K562 (cell line): ENCODE data around the gene NINJ2. TPM values are rescaled to one million over a fixed set of nuclear protein-coding genes. Genes with fewer than 3 reads are reported as not detected.
A peak's percentile ranks its signal among the peaks of the same experiment; 100 is the strongest.

Source experiments
- ATAC-seq: fragments of 200-7000 bp; cut with Tn5 transposase; 3 replicates; pipeline ENCODE4 v1.9.1; 2020; ENCODE audit warnings: moderate library complexity
- BruUV-seq: library from RNA; stranded (reverse); fragments of 400-500 nt; replicated peaks from 2 replicates; lab custom pipeline; 2021; lab: Mats Ljungman, UMichigan
- CTCF ChIA-PET: fragments of 300-600 bp; formaldehyde crosslinking; extraction: SDS; loops from one replicate; lab custom pipeline; 2021; ENCODE audit warnings: low intra/inter-chr PET ratio; lab: Yijun Ruan, JAX
- POLR2A ChIA-PET: fragments of 300-600, 350-650 bp; sonication (Branson Sonifier 250); formaldehyde crosslinking; extraction: SDS; loops from one replicate; lab custom pipeline; 2021; ENCODE audit warnings: antibody characterized with exemption, inconsistent platforms; lab: Yijun Ruan, JAX
- DNase-seq, 4 experiments: peaks; one replicate each; pipeline versions ENCODE4 v3.0.0 to v3.0.0-alpha.2; 2011 to 2018; ENCODE audit warnings: low spot score in 3 of 4, mixed read lengths in 3 of 4; ENCODE audit errors: extremely low read depth in 1 of 4
- FAIRE-seq: peaks from 2 replicates; lab custom pipeline; 2011; peaks lifted over from hg19 to GRCh38; lab: Jason Lieb, UNC
- H2AFZ ChIP-seq: 2 replicates; pipeline ENCODE4 v1.6.0; 2011; ENCODE audit warnings: low read depth, low read length, control low read depth, inconsistent platforms
- H3K27ac ChIP-seq: fragments of 200-600 bp; 3 replicates; pipeline ENCODE4 v1.8.0; 2011; ENCODE audit warnings: low read depth, mild to moderate bottlenecking, control low read depth, inconsistent platforms, low read length, moderate library complexity, mixed read lengths; ENCODE audit errors: extremely low read depth
- H3K27me3 ChIP-seq, 2 experiments: fragments of 300-600 bp in 1 of 2; 2 replicates in 1 of 2; 3 replicates in 1 of 2; pipeline versions ENCODE4 v1.6.0 to v1.8.0; 2011; ENCODE audit warnings: inconsistent platforms in 2 of 2, low read length in 2 of 2, mild to moderate bottlenecking in 1 of 2, mixed read lengths in 1 of 2, moderate library complexity in 1 of 2; ENCODE audit not compliant: control insufficient read depth in 2 of 2, insufficient read depth in 2 of 2
- H3K36me3 ChIP-seq: fragments of 300-600 bp; 3 replicates; pipeline ENCODE4 v1.8.0; 2011; ENCODE audit warnings: mild to moderate bottlenecking, low read length, inconsistent platforms; ENCODE audit not compliant: control insufficient read depth, insufficient read depth
- H3K4me1 ChIP-seq, 2 experiments: fragments of 200-600 bp in 1 of 2; replicated peaks in 1 of 2; 2 replicates in 1 of 2; 3 replicates in 1 of 2; pipeline versions ENCODE4 v1.5.1 to v1.8.0; 2011; ENCODE audit warnings: inconsistent platforms in 2 of 2, low read length in 2 of 2, mild to moderate bottlenecking in 1 of 2, mixed read lengths in 1 of 2, moderate library complexity in 1 of 2; ENCODE audit not compliant: control insufficient read depth in 2 of 2, insufficient read depth in 2 of 2
- H3K4me2 ChIP-seq: 2 replicates; pipeline ENCODE4 v1.6.1; 2011; ENCODE audit warnings: low read length, control low read depth, inconsistent platforms, mixed read lengths; ENCODE audit not compliant: insufficient read depth
- H3K4me3 ChIP-seq: fragments of 200-600 bp; sonication (generic), shearing (Covaris generic); 2 replicates; pipeline ENCODE4 v1.5.1; 2016; ENCODE audit warnings: control low read depth, inconsistent platforms
- H3K79me2 ChIP-seq: fragments of 200-600 bp; 3 replicates; pipeline ENCODE4 v1.8.0; 2011; ENCODE audit warnings: low read length, inconsistent platforms; ENCODE audit not compliant: control insufficient read depth, insufficient read depth
- H3K9ac ChIP-seq, 2 experiments: 2 replicates each; pipeline versions ENCODE4 v1.6.0 to v1.6.1; 2011; ENCODE audit warnings: low read depth in 2 of 2, low read length in 2 of 2, control low read depth in 1 of 2, inconsistent platforms in 1 of 2, mild to moderate bottlenecking in 1 of 2, mixed read lengths in 1 of 2; ENCODE audit not compliant: insufficient read depth in 1 of 2
- H3K9me1 ChIP-seq: one replicate; pipeline ENCODE4 v1.6.0; 2011; ENCODE audit warnings: inconsistent platforms, mild to moderate bottlenecking, low read length, moderate library complexity; ENCODE audit not compliant: control insufficient read depth, insufficient read depth
- H3K9me3 ChIP-seq: replicated peaks from 2 replicates; pipeline ENCODE4 v1.5.1; 2011; ENCODE audit warnings: low read depth, low read length, inconsistent platforms; ENCODE audit not compliant: control insufficient read depth, insufficient read depth
- H4K20me1 ChIP-seq: replicated peaks from 2 replicates; pipeline ENCODE4 v1.6.1; 2011; ENCODE audit warnings: low read length, inconsistent platforms, mixed read lengths; ENCODE audit not compliant: control insufficient read depth, insufficient read depth
- CAMTA2 ChIP-seq: fragments of 250-450 bp; sonication (Bioruptor Pico); conservative IDR thresholded peaks from 2 replicates; pipeline ENCODE4 v1.5.1; 2022
- EHMT2 ChIP-seq: fragments of 450-650 bp; IDR thresholded peaks from 2 replicates; pipeline ENCODE4 v1.6.1; 2018; ENCODE audit warnings: antibody characterized with exemption
- FOS ChIP-seq: IDR thresholded peaks from 3 replicates; pipeline ENCODE4 v1.6.1; 2011; ENCODE audit not compliant: insufficient read length; ENCODE audit errors: extremely low read depth
- FOXK2 ChIP-seq, 2 experiments: fragments of 450-650 bp; IDR thresholded peaks in 1 of 2; conservative IDR thresholded peaks in 1 of 2; 2 replicates each; pipeline ENCODE4 v1.6.1; 2016; ENCODE audit warnings: low read depth in 2 of 2, mild to moderate bottlenecking in 1 of 2
- HNRNPL ChIP-seq: fragments of 200-400 bp; formaldehyde crosslinking; IDR thresholded peaks from 2 replicates; pipeline ENCODE4 v1.6.1; 2017; ENCODE audit warnings: low read depth, mild to moderate bottlenecking, low read length
- KLF6 ChIP-seq: fragments of 250-450 bp; sonication (Bioruptor Pico); IDR thresholded peaks from 2 replicates; pipeline ENCODE4 v1.4.0; 2020; ENCODE audit warnings: mild to moderate bottlenecking, moderate library complexity, borderline replicate concordance
- MLLT1 ChIP-seq, 2 experiments: fragments of 450-650 bp; IDR thresholded peaks; 2 replicates each; pipeline ENCODE4 v1.6.1; 2016
- MNT ChIP-seq, 2 experiments: fragments of 450-650 bp; conservative IDR thresholded peaks; 2 replicates each; pipeline ENCODE4 v1.6.1; 2017; ENCODE audit warnings: mild to moderate bottlenecking in 2 of 2, moderate library complexity in 2 of 2
- SMAD1 ChIP-seq: fragments of 150-350 bp; IDR thresholded peaks from 2 replicates; pipeline ENCODE4 v1.6.1; 2014; ENCODE audit warnings: low read length, low read depth; ENCODE audit not compliant: partially characterized antibody
- SP2 ChIP-seq: IDR thresholded peaks from 2 replicates; pipeline ENCODE4 v1.6.1; 2011; ENCODE audit warnings: mild to moderate bottlenecking, low read depth, low read length, moderate library complexity; ENCODE audit not compliant: poor library complexity, severe bottlenecking; ENCODE audit errors: extremely low read depth
- TCFL5 ChIP-seq: fragments of 250-450 bp; sonication (Bioruptor Pico); conservative IDR thresholded peaks from 2 replicates; pipeline ENCODE4 v1.6.1; 2021; ENCODE audit warnings: mild to moderate bottlenecking, moderate library complexity, matching md5 sums
- ZBTB11 ChIP-seq, 3 experiments: fragments of 200-800 bp in 1 of 3; fragments of 250-450 bp in 1 of 3; fragments of 450-650 bp in 1 of 3; sonication (Bioruptor Pico) in 1 of 3; sonication (Bioruptor generic) in 1 of 3; formaldehyde crosslinking in 1 of 3; IDR thresholded peaks; 2 replicates each; pipeline versions ENCODE4 v1.6.1 to v1.8.0; 2016 to 2022; ENCODE audit warnings: mild to moderate bottlenecking in 2 of 3, missing genetic modification characterization in 2 of 3, missing compliant biosample characterization in 1 of 3, moderate library complexity in 1 of 3
- ZKSCAN1 ChIP-seq: fragments of 150-350 bp; IDR thresholded peaks from 2 replicates; pipeline ENCODE4 v1.6.1; 2016; ENCODE audit warnings: low read depth, low read length
- WGBS: fragments of 100-300 bp; shearing (Covaris generic); methylation state at CpG from one replicate; pipeline ENCODE4 v1.1.6; 2016; ENCODE audit warnings: low coverage, mixed read lengths; ENCODE audit not compliant: insufficient coverage; ENCODE audit errors: missing lambda C conversion rate; 5-methylcytosine and 5-hydroxymethylcytosine counted together
- in situ Hi-C: fragments of 300-500 bp; cut with MboI; formaldehyde crosslinking; loops from 4 replicates; pipeline ENCODE4 v1.15.0; 2018; ENCODE audit warnings: inconsistent platforms, mixed read lengths
- intact Hi-C: fragments of 100-400 bp; cut with micrococcal nuclease; formaldehyde crosslinking; loops from 2 replicates; pipeline ENCODE4 v1.14.2; 2022
- polyA plus RNA-seq, 8 experiments: library from polyadenylated mRNA; depleted of rRNA in 4 of 8; stranded (reverse) in 5 of 8; unstranded in 3 of 8; fragments of >200 nt; fragmentation: Nextera tagmentation in 2 of 8; fragmentation: Illumina TruSeq in 1 of 8; extraction: Ambion mirVana in 2 of 8; extraction: Trizol in 1 of 8; gene quantifications; 2 replicates each; pipeline versions ENCODE4 v1.2.1 to v1.2.3, GENCODE V29; 2011 to 2014; ENCODE audit warnings: inconsistent platforms in 1 of 8, missing spikeins in 1 of 8
- total RNA-seq, 7 experiments: library from RNA; depleted of rRNA in 6 of 7; stranded (reverse); fragments of >200 nt in 6 of 7; fragmentation: Illumina TruSeq in 2 of 7; extraction: Trizol in 2 of 7; gene quantifications; 2 replicates each; pipeline versions ENCODE4 v1.2.1 to v1.2.3, GENCODE V29; 2011 to 2021; ENCODE audit warnings: low replicate concordance in 1 of 7
- TF ChIP-seq, protein P1 (sequence below): conservative IDR thresholded peaks from 2 replicates; pipeline ENCODE4 v1.6.1; 2011; ENCODE audit warnings: low read depth, mild to moderate bottlenecking, low read length; ENCODE audit not compliant: control insufficient read depth

NINJ2 gene
- total and polyA plus RNA-seq, 9 of the 15 experiments (the other 6 are each of a cell fraction or from before 2014, with no cell fraction given) = 2.6 to 16.0 (median 4.5) TPM

- Histone ChIP-seq H3K9me1 (no peaks in the 10 kb centered on the region), H3K4me1 (peaks cover 36 to 37% of the 10 kb centered on the region in 2 experiments; a peak in 4 of 5 replicates), H3K79me2 (no peaks in the 10 kb centered on the region), H3K27me3 (no peaks in the 10 kb centered on the region), H3K27ac (peak overlapping the region; percentile 60), H3K4me2 (peak overlapping the region; percentile 41; the same call in 1 of the 2 replicates), H3K4me3 (no peak overlapping the region), H4K20me1 (no peaks in the 10 kb centered on the region), H3K9ac (no peak overlapping the region), H3K36me3 (no peaks in the 10 kb centered on the region), H2AFZ (peak overlapping the region; percentile 80), H3K9me3 (peaks cover 6% of the 10 kb centered on the region)
- FAIRE-seq (no peak), DNase-seq (no peak), ATAC-seq (no peak)
- BruUV-seq = no TSS peak
- POLR2A ChIA-PET = interaction anchor here (0.8 kb wide), 1 partner anchor 11 kb away, joined by 3 read pairs; no protein-coding TSS in a partner anchor
- WGBS = 0% methylated on average over 1 of the region's 10 CpGs
- intact Hi-C loops = no loop called here
- CTCF ChIA-PET = no interaction called here
- in situ Hi-C loops = no loop called here
- no peak for TF ChIP-seq SMAD1
- peak; percentile 26; the same call in 1 of the 2 replicates for TF ChIP-seq EHMT2
- TF ChIP-seq TCFL5 (CRISPR knock-in tag) = no peak
- peak; percentile 28; the same call in 1 of the 2 replicates for TF ChIP-seq ZKSCAN1
- TF ChIP-seq ZBTB11 (CRISPR knock-in tag; IDR thresholded peaks at IDR 0.05) = peak in 1 of 3 experiments; percentile 56; a peak in 2 of 6 replicates
- TF ChIP-seq FOXK2 (conservative IDR thresholded peaks at IDR 0.05 in 1 of 2, IDR thresholded peaks at IDR 0.05 in 1 of 2; ENCODE audit: low read depth in 2 of 2) = peak; percentile 23 to 48; a peak in 2 of 4 replicates
- TF ChIP-seq CAMTA2 (CRISPR knock-in tag) = no peak
- TF ChIP-seq HNRNPL = no peak
- no peak for TF ChIP-seq FOS
- TF ChIP-seq, protein P1, sequence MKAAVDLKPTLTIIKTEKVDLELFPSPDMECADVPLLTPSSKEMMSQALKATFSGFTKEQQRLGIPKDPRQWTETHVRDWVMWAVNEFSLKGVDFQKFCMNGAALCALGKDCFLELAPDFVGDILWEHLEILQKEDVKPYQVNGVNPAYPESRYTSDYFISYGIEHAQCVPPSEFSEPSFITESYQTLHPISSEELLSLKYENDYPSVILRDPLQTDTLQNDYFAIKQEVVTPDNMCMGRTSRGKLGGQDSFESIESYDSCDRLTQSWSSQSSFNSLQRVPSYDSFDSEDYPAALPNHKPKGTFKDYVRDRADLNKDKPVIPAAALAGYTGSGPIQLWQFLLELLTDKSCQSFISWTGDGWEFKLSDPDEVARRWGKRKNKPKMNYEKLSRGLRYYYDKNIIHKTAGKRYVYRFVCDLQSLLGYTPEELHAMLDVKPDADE = no peak
- peak in 1 of 2 experiments; percentile 61; a peak in 2 of 4 replicates for TF ChIP-seq MLLT1 (IDR thresholded peaks at IDR 0.05)
- no peak for TF ChIP-seq KLF6 (CRISPR knock-in tag)
- 0 out of 4 replicates have a peak, but pooled peaks of 1 of the 2 experiments have one; percentile 21 for TF ChIP-seq MNT (conservative IDR thresholded peaks at IDR 0.05)
- no peak for TF ChIP-seq SP2
Measured at GRCh38 chr12:588024-588322, 75.3 kb downstream of the NINJ2 start.
